Measurements from ENCODE around the gene DKKL1.
"Not testable (repeated sequence)": the region's sequence is repeated elsewhere in the genome, so short reads cannot be mapped to it uniquely, and the experiment has no call there.

Gene DKKL1

GRCh38 chr19:49363268-49364082, at the start of gene DKKL1:
TSS of gene DKKL1 (plus strand) at chr19:49363877. CDS start at chr19:49363999, 122 bp downstream.
- in situ Hi-C loops (cut with MboI; ENCODE audit: low sequenced_read_pairs), result no loop called here

GRCh38 chr19:49315111-49315510, 48.6 kb upstream of the DKKL1 start:
- in situ Hi-C loops (cut with MboI; ENCODE audit: low sequenced_read_pairs), result no loop called here

GRCh38 chr19:49316284-49316683, 47.4 kb upstream of the DKKL1 start:
- in situ Hi-C loops (cut with MboI; ENCODE audit: low sequenced_read_pairs), result no loop called here

GRCh38 chr19:49318296-49318695, 45.4 kb upstream of the DKKL1 start:
- in situ Hi-C loops (cut with MboI; ENCODE audit: low sequenced_read_pairs), result no loop called here

GRCh38 chr19:49324801-49325576, 38.7 kb upstream of the DKKL1 start, which contains the start of gene SLC6A16:
TSS of gene SLC6A16 (minus strand) at chr19:49325191. CDS start at chr19:49311347, 13,844 bp downstream.
- in situ Hi-C loops (cut with MboI; ENCODE audit: low sequenced_read_pairs), result no loop called here

- in situ Hi-C loops (cut with MboI; ENCODE audit: low sequenced_read_pairs), result not testable (repeated sequence)
Observed at GRCh38 chr19:49325756-49326155, 37.9 kb upstream of the DKKL1 start.

GRCh38 chr19:49326165-49326704, 37.4 kb upstream of the DKKL1 start:
- in situ Hi-C loops (cut with MboI; ENCODE audit: low sequenced_read_pairs), result no loop called here

GRCh38 chr19:49327878-49328544, 35.7 kb upstream of the DKKL1 start:
- in situ Hi-C loops (cut with MboI; ENCODE audit: low sequenced_read_pairs), result no loop called here

GRCh38 chr19:49328741-49329140, 34.9 kb upstream of the DKKL1 start:
- in situ Hi-C loops (cut with MboI; ENCODE audit: low sequenced_read_pairs), result no loop called here

- in situ Hi-C loops (cut with MboI; ENCODE audit: low sequenced_read_pairs), result not testable (repeated sequence)
Observed at GRCh38 chr19:49331187-49331586, 32.5 kb upstream of the DKKL1 start.

- in situ Hi-C loops (cut with MboI; ENCODE audit: low sequenced_read_pairs), result no loop called here
Observed at GRCh38 chr19:49331616-49332055, 32.0 kb upstream of the DKKL1 start.

- in situ Hi-C loops (cut with MboI; ENCODE audit: low sequenced_read_pairs), result not testable (repeated sequence)
Observed at GRCh38 chr19:49332691-49333417, 30.8 kb upstream of the DKKL1 start.

GRCh38 chr19:49333418-49333805, 30.3 kb upstream of the DKKL1 start:
- in situ Hi-C loops (cut with MboI; ENCODE audit: low sequenced_read_pairs), result no loop called here

GRCh38 chr19:49333811-49334288, 29.8 kb upstream of the DKKL1 start:
- in situ Hi-C loops (cut with MboI; ENCODE audit: low sequenced_read_pairs), result no loop called here

- in situ Hi-C loops (cut with MboI; ENCODE audit: low sequenced_read_pairs), result no loop called here
Observed at GRCh38 chr19:49335071-49335783, 28.4 kb upstream of the DKKL1 start, which contains the start of gene CD37. TSS of gene CD37 (plus strand) at chr19:49335406. CDS start at chr19:49335541, 135 bp downstream.

GRCh38 chr19:49335784-49336481, 27.7 kb upstream of the DKKL1 start:
- in situ Hi-C loops (cut with MboI; ENCODE audit: low sequenced_read_pairs), result no loop called here

GRCh38 chr19:49336482-49337266, 27.0 kb upstream of the DKKL1 start:
- in situ Hi-C loops (cut with MboI; ENCODE audit: low sequenced_read_pairs), result no loop called here
